Activated B cell treated with CpG ODN at 0.5 μM for 24 hours (primary cell): ENCODE data around the gene NLRP9. TPM values are rescaled to one million over a fixed set of nuclear protein-coding genes. Genes with fewer than 3 reads are reported as not detected.

Experiments
- ATAC-seq: fragments of 200-7000 bp; cut with Tn5 transposase; one replicate; pipeline ENCODE4 v1.10.0; 2021; ENCODE audit warnings: low read depth, mild to moderate bottlenecking, moderate library complexity
- CTCF ChIA-PET: fragments of 350-600 bp; sonication (Branson Sonifier 250); formaldehyde crosslinking; loops from one replicate; lab custom pipeline; 2021; ENCODE audit warnings: antibody characterized with exemption; lab: Charles Lee
- POLR2A ChIA-PET: fragments of 350-600 bp; sonication (Branson Sonifier 250); formaldehyde crosslinking; loops from one replicate; lab custom pipeline; 2021; ENCODE audit warnings: antibody characterized with exemption; lab: Charles Lee
- DNase-seq: peaks from one replicate; pipeline ENCODE4 v3.0.0; 2022
- H3K27ac Mint-ChIP-seq: one replicate; pipeline ENCODE4 v1.8.0; 2020; ENCODE audit warnings: mixed read lengths
- H3K27me3 Mint-ChIP-seq: one replicate; pipeline ENCODE4 v1.8.0; 2021; ENCODE audit warnings: mixed read lengths
- H3K36me3 Mint-ChIP-seq: one replicate; pipeline ENCODE4 v1.8.0; 2021; ENCODE audit warnings: low read depth, mixed read lengths
- H3K4me1 Mint-ChIP-seq: one replicate; pipeline ENCODE4 v1.8.0; 2021; ENCODE audit warnings: mixed read lengths
- H3K4me3 Mint-ChIP-seq: one replicate; pipeline ENCODE4 v1.8.0; 2020; ENCODE audit warnings: mild to moderate bottlenecking, mixed read lengths
- H3K9me3 Mint-ChIP-seq: one replicate; pipeline ENCODE4 v1.8.0; 2020; ENCODE audit warnings: mixed read lengths
- CTCF ChIP-seq: fragments of 200-600 bp; IDR thresholded peaks from one replicate; pipeline ENCODE4 v1.8.0; 2022; ENCODE audit warnings: antibody characterized with exemption, mild to moderate bottlenecking
- intact Hi-C: fragments of 100-400 bp; cut with micrococcal nuclease; formaldehyde crosslinking; loops from one replicate; pipeline ENCODE4 v1.15.1; 2024
- total RNA-seq: library from RNA; stranded (reverse); gene quantifications from 2 replicates; pipeline ENCODE4 v1.2.3, GENCODE V29; 2022

NLRP9 gene
- total RNA-seq, 1 donor from 2014 or later = not detected

GRCh38 chr19:55702131-55702627 lies 36.0 kb downstream of the NLRP9 start:
- ChIA-PET CTCF (no interaction called here), POLR2A (no interaction called here)
- no peak for TF ChIP-seq CTCF
- no peak overlapping the region for H3K27ac Mint-ChIP-seq
- no peaks in the 10 kb centered on the region for H3K27me3 Mint-ChIP-seq
- intact Hi-C loops = no loop called here
- no peak for ATAC-seq
- H3K4me3 Mint-ChIP-seq = no peak overlapping the region
- H3K4me1 Mint-ChIP-seq = peaks cover 7% of the 10 kb centered on the region
- peaks cover 36% of the 10 kb centered on the region for H3K36me3 Mint-ChIP-seq
- H3K9me3 Mint-ChIP-seq = no peaks in the 10 kb centered on the region
- no peak for DNase-seq

GRCh38 chr19:55700813-55701212 lies 37.4 kb downstream of the NLRP9 start:
- Mint-ChIP-seq H3K9me3 (no peaks in the 10 kb centered on the region), H3K36me3 (peaks cover 50% of the 10 kb centered on the region), H3K27ac (no peak overlapping the region), H3K4me3 (no peak overlapping the region), H3K4me1 (peaks cover 7% of the 10 kb centered on the region), H3K27me3 (no peaks in the 10 kb centered on the region)
- TF ChIP-seq CTCF = no peak
- DNase-seq (no peak), ATAC-seq (no peak)
- ChIA-PET CTCF (no interaction called here), POLR2A (no interaction called here)
- intact Hi-C loops = no loop called here

- POLR2A ChIA-PET = no interaction called here
- Mint-ChIP-seq H3K27ac (no peak overlapping the region), H3K9me3 (no peaks in the 10 kb centered on the region), H3K4me1 (peaks cover 6% of the 10 kb centered on the region), H3K4me3 (no peak overlapping the region), H3K27me3 (no peaks in the 10 kb centered on the region), H3K36me3 (peaks cover 57% of the 10 kb centered on the region)
- CTCF ChIA-PET = no interaction called here
- ATAC-seq (no peak), DNase-seq (no peak)
- intact Hi-C loops = no loop called here
- no peak for TF ChIP-seq CTCF
Observed at GRCh38 chr19:55699221-55699620, 39.0 kb downstream of the NLRP9 start.

GRCh38 chr19:55698256-55698655 lies 39.9 kb downstream of the NLRP9 start:
- ATAC-seq (no peak), DNase-seq (no peak)
- no peak for TF ChIP-seq CTCF
- no peak overlapping the region for H3K4me3 Mint-ChIP-seq
- no peak overlapping the region for H3K27ac Mint-ChIP-seq
- no peaks in the 10 kb centered on the region for H3K4me1 Mint-ChIP-seq
- no peaks in the 10 kb centered on the region for H3K9me3 Mint-ChIP-seq
- ChIA-PET CTCF (no interaction called here), POLR2A (no interaction called here)
- intact Hi-C loops = no loop called here
- peaks cover 65% of the 10 kb centered on the region for H3K36me3 Mint-ChIP-seq
- H3K27me3 Mint-ChIP-seq = no peaks in the 10 kb centered on the region

- Mint-ChIP-seq H3K27ac (no peak overlapping the region), H3K27me3 (no peaks in the 10 kb centered on the region), H3K36me3 (peaks cover 66% of the 10 kb centered on the region), H3K4me3 (no peak overlapping the region), H3K4me1 (no peaks in the 10 kb centered on the region), H3K9me3 (no peaks in the 10 kb centered on the region)
- ATAC-seq (no peak), DNase-seq (no peak)
- ChIA-PET CTCF (no interaction called here), POLR2A (no interaction called here)
- intact Hi-C loops = no loop called here
- no peak for TF ChIP-seq CTCF
Observed at GRCh38 chr19:55697698-55698097, 40.5 kb downstream of the NLRP9 start.
